MM.1S (cell line): Measurements from ENCODE around the gene S100A7A.

ENCODE experiments used
- DNase-seq: peaks from one replicate; pipeline ENCODE4 v3.0.0-alpha.2; 2015
- H2AFZ ChIP-seq: fragments of 300-600 bp; sonication (generic); 2 replicates; pipeline ENCODE4 v1.6.0; 2016; ENCODE audit warnings: antibody characterized with exemption, low read length
- H3F3A ChIP-seq: fragments of 300-600 bp; sonication (generic); 2 replicates; pipeline ENCODE4 v1.6.1; 2016; ENCODE audit warnings: mild to moderate bottlenecking, antibody characterized with exemption, low read length, moderate library complexity, mixed read lengths; ENCODE audit not compliant: insufficient read depth
- H3K27ac ChIP-seq: fragments of 300-600 bp; sonication (generic); 2 replicates; pipeline ENCODE4 v1.5.1; 2016; ENCODE audit warnings: mild to moderate bottlenecking, low read length
- H3K27me3 ChIP-seq: fragments of 300-600 bp; sonication (generic); replicated peaks from 2 replicates; pipeline ENCODE4 v1.6.0; 2016; ENCODE audit warnings: low read length; ENCODE audit not compliant: insufficient read depth
- H3K36me3 ChIP-seq: fragments of 300-600 bp; sonication (generic); replicated peaks from 2 replicates; pipeline ENCODE4 v1.6.1; 2016; ENCODE audit warnings: mild to moderate bottlenecking, low read length, mixed read lengths; ENCODE audit not compliant: insufficient read depth
- H3K4me1 ChIP-seq: fragments of 300-600 bp; sonication (generic); 2 replicates; pipeline ENCODE4 v1.6.1; 2016; ENCODE audit warnings: low read length, mixed read lengths
- H3K4me2 ChIP-seq: fragments of 300-600 bp; sonication (generic); 2 replicates; pipeline ENCODE4 v1.6.0; 2016; ENCODE audit warnings: low read depth, low read length
- H3K4me3 ChIP-seq: fragments of 300-600 bp; sonication (generic); 2 replicates; pipeline ENCODE4 v1.5.1; 2016; ENCODE audit warnings: low read length, mixed read lengths
- H3K79me2 ChIP-seq: fragments of 300-600 bp; sonication (generic); 2 replicates; pipeline ENCODE4 v1.6.1; 2016; ENCODE audit warnings: mixed run types, low read length, mixed read lengths
- H3K9ac ChIP-seq: fragments of 300-600 bp; sonication (generic); 2 replicates; pipeline ENCODE4 v1.6.1; 2016; ENCODE audit warnings: low read length, mixed read lengths
- H3K9me2 ChIP-seq: fragments of 300-600 bp; sonication (generic); replicated peaks from 2 replicates; pipeline ENCODE4 v1.6.1; 2016; ENCODE audit warnings: mild to moderate bottlenecking, low read length, mixed read lengths; ENCODE audit not compliant: insufficient read depth
- H3K9me3 ChIP-seq: fragments of 300-600 bp; sonication (generic); replicated peaks from 2 replicates; pipeline ENCODE4 v1.6.1; 2016; ENCODE audit warnings: mild to moderate bottlenecking, low read length, mixed read lengths; ENCODE audit not compliant: insufficient read depth
- H4K20me1 ChIP-seq: fragments of 300-600 bp; sonication (generic); 2 replicates; pipeline ENCODE4 v1.6.1; 2016; ENCODE audit warnings: mild to moderate bottlenecking, low read length, moderate library complexity, mixed read lengths; ENCODE audit not compliant: insufficient read depth
- EZH2 ChIP-seq: fragments of 300-600 bp; sonication (generic); optimal IDR thresholded peaks from 2 replicates; pipeline ENCODE3; 2017; ENCODE audit warnings: low read depth, mild to moderate bottlenecking, antibody characterized with exemption, low read length, mixed read lengths
- EZH2phosphoT487 ChIP-seq: fragments of 300-600 bp; sonication (generic); IDR thresholded peaks from 2 replicates; pipeline ENCODE4 v1.6.1; 2018; ENCODE audit warnings: antibody characterized with exemption, low read length
- TF ChIP-seq, protein P1 (sequence below): fragments of 300-600 bp; sonication (generic); IDR thresholded peaks from 2 replicates; pipeline ENCODE4 v1.5.1; 2016; ENCODE audit warnings: antibody characterized with exemption, low read length, mixed read lengths

S100A7A gene

DNA sequence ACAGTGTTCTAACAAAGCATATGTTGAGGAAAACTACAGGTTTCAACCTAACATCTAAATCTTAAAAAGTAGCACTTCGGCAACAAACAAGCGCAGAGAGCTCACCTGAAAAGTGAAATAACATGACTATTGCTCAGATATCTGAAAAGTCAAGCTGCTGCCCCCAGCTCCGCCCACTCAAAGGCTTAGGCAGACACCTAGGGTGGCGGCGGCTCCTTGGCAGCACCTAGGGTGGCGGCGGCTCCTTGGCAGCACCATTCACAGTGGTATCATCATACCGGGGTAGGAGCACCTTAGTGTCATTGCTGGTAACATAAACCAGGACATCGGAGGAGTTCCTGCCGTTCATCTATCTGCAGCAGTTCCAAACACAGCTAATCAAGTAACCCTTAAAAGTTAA is 36.7 kb upstream of the S100A7A start:
- DNase-seq: no peak

DNA sequence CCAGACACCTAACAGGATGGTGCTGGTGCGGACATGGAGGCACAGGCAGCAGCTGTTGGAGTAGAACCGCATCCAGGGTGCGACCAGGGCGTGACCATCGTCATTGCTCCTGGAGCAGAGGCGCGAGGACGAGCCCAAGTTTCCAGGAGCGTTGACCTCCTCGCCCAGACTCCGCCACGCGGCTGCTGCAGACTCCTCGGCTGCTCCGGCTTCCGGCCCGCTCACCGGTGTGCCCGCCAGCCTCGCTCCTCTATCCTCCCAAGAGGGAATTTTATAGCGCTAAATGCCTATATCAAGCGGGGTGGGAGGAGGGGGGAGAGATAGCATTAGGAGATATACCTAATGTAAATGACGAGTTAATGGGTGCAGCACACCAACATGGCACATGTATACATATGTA is 35.6 kb upstream of the S100A7A start:
- H3K9me3 ChIP-seq: no peaks in the 10 kb centered on the region
- DNase-seq: no peak
- H2AFZ ChIP-seq: no peak overlapping the region
- H3K27me3 ChIP-seq: no peaks in the 10 kb centered on the region
- no peaks in the 10 kb centered on the region for H3K36me3 ChIP-seq
- no peaks in the 10 kb centered on the region for H3K79me2 ChIP-seq
- no peaks in the 10 kb centered on the region for H3K9me2 ChIP-seq
- no peak overlapping the region for H3K4me3 ChIP-seq
- TF ChIP-seq EZH2 (no peak), EZH2phosphoT487 (no peak)
- TF ChIP-seq, protein P1, sequence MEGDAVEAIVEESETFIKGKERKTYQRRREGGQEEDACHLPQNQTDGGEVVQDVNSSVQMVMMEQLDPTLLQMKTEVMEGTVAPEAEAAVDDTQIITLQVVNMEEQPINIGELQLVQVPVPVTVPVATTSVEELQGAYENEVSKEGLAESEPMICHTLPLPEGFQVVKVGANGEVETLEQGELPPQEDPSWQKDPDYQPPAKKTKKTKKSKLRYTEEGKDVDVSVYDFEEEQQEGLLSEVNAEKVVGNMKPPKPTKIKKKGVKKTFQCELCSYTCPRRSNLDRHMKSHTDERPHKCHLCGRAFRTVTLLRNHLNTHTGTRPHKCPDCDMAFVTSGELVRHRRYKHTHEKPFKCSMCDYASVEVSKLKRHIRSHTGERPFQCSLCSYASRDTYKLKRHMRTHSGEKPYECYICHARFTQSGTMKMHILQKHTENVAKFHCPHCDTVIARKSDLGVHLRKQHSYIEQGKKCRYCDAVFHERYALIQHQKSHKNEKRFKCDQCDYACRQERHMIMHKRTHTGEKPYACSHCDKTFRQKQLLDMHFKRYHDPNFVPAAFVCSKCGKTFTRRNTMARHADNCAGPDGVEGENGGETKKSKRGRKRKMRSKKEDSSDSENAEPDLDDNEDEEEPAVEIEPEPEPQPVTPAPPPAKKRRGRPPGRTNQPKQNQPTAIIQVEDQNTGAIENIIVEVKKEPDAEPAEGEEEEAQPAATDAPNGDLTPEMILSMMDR: no peak
- H3K4me1 ChIP-seq: no peaks in the 10 kb centered on the region
- no peaks in the 10 kb centered on the region for H3F3A ChIP-seq
- H3K4me2 ChIP-seq: no peak overlapping the region
- no peaks in the 10 kb centered on the region for H4K20me1 ChIP-seq
- H3K27ac ChIP-seq: no peak overlapping the region
- H3K9ac ChIP-seq: no peak overlapping the region

More for the DNA sequence above, 36.7 kb upstream of the S100A7A start:
- Histone ChIP-seq H4K20me1 (no peaks in the 10 kb centered on the region), H3K9ac (no peak overlapping the region), H3K4me2 (no peak overlapping the region), H3K79me2 (no peaks in the 10 kb centered on the region), H3F3A (no peaks in the 10 kb centered on the region), H3K27me3 (no peaks in the 10 kb centered on the region), H2AFZ (no peak overlapping the region), H3K4me3 (no peak overlapping the region), H3K9me3 (no peaks in the 10 kb centered on the region), H3K4me1 (no peaks in the 10 kb centered on the region), H3K36me3 (no peaks in the 10 kb centered on the region), H3K27ac (no peak overlapping the region), H3K9me2 (no peaks in the 10 kb centered on the region)
- no peak for TF ChIP-seq EZH2
- TF ChIP-seq, protein P1: no peak
- no peak for TF ChIP-seq EZH2phosphoT487

DNA sequence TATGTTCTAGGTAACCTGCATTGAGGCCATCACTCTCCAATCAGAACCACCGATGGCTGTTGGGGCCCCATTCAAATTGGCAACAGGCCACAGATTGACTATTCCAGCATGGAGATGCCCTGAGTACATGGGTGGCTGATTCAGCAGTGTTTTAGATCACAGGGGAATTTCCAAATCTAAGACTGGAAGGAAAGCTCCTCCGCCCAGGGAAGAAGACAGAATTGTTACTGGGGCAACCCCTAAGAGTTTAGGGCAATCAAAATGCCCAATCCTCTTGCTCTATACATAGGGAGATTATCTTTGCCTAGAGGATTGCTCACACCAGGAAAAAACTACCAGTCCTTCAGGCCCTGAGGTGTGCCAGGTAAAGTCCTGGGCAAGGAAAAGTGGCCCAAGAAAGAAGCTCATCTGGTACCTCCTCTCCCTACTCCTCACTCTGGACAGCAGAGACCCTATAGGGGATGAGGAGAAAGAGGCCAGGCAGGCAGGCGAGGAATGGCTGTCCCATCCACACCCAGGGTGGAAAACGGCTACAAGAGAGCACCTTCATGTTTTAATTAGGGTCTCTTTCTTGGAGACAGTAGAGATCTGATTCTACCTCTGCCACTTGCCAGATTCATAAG is 31.3 kb upstream of the S100A7A start:
- Histone ChIP-seq H3K9ac (no peak overlapping the region), H2AFZ (no peak overlapping the region), H3K9me3 (no peaks in the 10 kb centered on the region), H3K4me2 (no peak overlapping the region), H3K27me3 (0 out of 2 replicates have a peak, but pooled peaks cover 3% of the 10 kb centered on the region), H3F3A (no peaks in the 10 kb centered on the region), H3K4me3 (no peak overlapping the region), H4K20me1 (no peaks in the 10 kb centered on the region), H3K36me3 (no peaks in the 10 kb centered on the region), H3K79me2 (no peaks in the 10 kb centered on the region), H3K27ac (no peak overlapping the region), H3K4me1 (no peaks in the 10 kb centered on the region), H3K9me2 (no peaks in the 10 kb centered on the region)
- DNase-seq: no peak
- TF ChIP-seq, protein P1: no peak
- no peak for TF ChIP-seq EZH2phosphoT487
- TF ChIP-seq EZH2: no peak
